Measurements from ENCODE around the gene CNPPD1. TPM values are rescaled to one million over a fixed set of nuclear protein-coding genes. Genes with fewer than 3 reads are reported as not detected.
A peak's percentile ranks its signal among the peaks of the same experiment; 100 is the strongest.

The CNPPD1 gene
- total RNA-seq, 2 experiments from 2014 or later: 42.3 to 43.4 TPM

DNA sequence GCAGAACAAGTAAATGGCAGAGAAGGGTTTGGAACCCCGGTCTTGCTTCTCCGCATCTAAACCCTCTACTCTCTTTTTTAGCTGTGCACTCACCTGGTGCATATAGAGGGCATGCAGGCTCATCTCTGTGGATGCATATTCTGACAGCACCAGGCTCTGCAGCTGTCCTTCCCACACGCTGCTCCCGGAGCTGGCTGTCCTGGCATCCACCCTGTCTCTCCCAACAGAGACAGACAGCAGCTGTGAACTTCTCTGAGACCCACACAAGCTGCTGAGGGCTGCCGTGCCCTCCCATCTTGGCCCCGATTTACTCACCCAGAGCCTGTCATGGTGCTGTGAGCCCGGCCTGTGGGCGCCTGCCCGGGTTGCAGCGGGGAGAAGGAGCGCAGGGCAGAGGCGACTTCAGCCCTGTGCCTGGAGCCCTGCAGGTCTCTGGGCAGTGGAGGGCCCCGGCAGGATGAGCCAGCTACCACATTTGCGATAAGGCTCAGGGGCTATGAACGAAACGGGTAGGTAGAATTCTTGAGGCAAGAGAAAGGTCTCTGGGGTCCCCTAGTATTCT is 45.3 kb upstream of the CNPPD1 start:
- Histone ChIP-seq H3K4me3 (ENCODE audit: low read length) (no peak overlapping the region), H3K27me3 (ENCODE audit: control insufficient read depth in 1 of 2, insufficient read depth in 2 of 2, low read length in 2 of 2) (no peaks in the 10 kb centered on the region), H3K36me3 (ENCODE audit: insufficient read depth, low read length) (peaks cover 68% of the 10 kb centered on the region), H3K9me3 (ENCODE audit: control insufficient read depth in 1 of 2, insufficient read depth in 1 of 2, low read length in 2 of 2) (no peaks in the 10 kb centered on the region), H3K27ac (ENCODE audit: low read depth in 1 of 2, low read length in 2 of 2) (no peak overlapping the region), H3K4me1 (ENCODE audit: insufficient read depth, low read length) (peaks cover 26% of the 10 kb centered on the region)
- peaks cover 37% of the 10 kb centered on the region for H3K4me1 Mint-ChIP-seq (ENCODE audit: low read depth)
- intact Hi-C loops (cut with DNase I, micrococcal nuclease): no loop called here
- peaks cover 81% of the 10 kb centered on the region for H3K36me3 Mint-ChIP-seq (ENCODE audit: low read depth)
- H3K9me3 Mint-ChIP-seq: no peaks in the 10 kb centered on the region
- H3K27me3 Mint-ChIP-seq: no peaks in the 10 kb centered on the region
- DNase-seq: no peak
- TF ChIP-seq, protein P1, sequence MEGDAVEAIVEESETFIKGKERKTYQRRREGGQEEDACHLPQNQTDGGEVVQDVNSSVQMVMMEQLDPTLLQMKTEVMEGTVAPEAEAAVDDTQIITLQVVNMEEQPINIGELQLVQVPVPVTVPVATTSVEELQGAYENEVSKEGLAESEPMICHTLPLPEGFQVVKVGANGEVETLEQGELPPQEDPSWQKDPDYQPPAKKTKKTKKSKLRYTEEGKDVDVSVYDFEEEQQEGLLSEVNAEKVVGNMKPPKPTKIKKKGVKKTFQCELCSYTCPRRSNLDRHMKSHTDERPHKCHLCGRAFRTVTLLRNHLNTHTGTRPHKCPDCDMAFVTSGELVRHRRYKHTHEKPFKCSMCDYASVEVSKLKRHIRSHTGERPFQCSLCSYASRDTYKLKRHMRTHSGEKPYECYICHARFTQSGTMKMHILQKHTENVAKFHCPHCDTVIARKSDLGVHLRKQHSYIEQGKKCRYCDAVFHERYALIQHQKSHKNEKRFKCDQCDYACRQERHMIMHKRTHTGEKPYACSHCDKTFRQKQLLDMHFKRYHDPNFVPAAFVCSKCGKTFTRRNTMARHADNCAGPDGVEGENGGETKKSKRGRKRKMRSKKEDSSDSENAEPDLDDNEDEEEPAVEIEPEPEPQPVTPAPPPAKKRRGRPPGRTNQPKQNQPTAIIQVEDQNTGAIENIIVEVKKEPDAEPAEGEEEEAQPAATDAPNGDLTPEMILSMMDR (IDR thresholded peaks at IDR 0.05): no peak
- no peak overlapping the region for H3K4me3 Mint-ChIP-seq
- H3K27ac Mint-ChIP-seq: no peak overlapping the region
- CTCF ChIA-PET: no interaction called here
- ATAC-seq (ENCODE audit: poor library complexity): no peak
- POLR2A ChIA-PET: interaction anchor here (1.4 to 6.7 kb wide), 3 partner anchors 7 to 45 kb away, joined by 3 to 63 read pairs (median 49); partner anchors contain the start of genes ANKZF1, ATG9A, CNPPD1 and TUBA4A

DNA sequence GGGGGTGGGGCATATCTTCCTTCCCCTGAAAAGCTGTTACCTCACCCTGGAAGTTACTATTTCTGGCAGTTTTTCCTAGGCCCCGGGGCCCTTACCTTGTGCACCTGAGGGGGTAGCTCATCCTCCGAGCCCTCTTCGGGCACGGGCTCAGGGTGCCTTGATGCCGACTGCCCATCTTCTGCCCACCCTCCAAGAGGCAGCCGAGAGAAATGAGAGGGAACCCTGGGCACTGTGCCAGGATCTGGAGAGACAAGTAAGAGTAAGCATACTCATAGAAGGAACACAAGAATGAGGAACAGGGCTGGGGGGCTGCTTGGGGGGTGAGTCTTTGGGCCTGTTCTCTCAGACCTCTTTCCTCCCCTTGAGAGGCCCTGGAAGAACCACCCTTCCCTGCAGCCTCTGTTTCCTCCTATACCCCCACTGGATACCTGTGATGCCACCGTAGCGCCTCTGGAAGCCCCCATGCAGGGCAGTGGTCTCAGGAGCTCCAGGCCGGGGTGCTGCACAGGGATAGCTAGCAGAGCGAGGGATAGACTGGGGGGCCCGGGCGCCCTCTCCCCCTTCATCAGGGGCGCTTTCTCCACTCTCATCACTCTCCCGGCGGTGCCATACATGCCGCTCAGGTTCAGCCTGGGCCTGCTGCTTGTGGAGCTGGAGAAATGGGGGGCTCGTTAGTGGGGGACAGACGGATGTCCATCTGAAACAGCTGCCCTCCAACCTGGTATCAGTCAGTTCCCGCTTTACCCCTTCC is 44.1 kb upstream of the CNPPD1 start:
- Histone ChIP-seq H3K4me3 (ENCODE audit: low read length) (no peak overlapping the region), H3K27me3 (ENCODE audit: control insufficient read depth in 1 of 2, insufficient read depth in 2 of 2, low read length in 2 of 2) (no peaks in the 10 kb centered on the region), H3K4me1 (ENCODE audit: insufficient read depth, low read length) (peaks cover 26% of the 10 kb centered on the region), H3K9me3 (ENCODE audit: control insufficient read depth in 1 of 2, insufficient read depth in 1 of 2, low read length in 2 of 2) (no peaks in the 10 kb centered on the region), H3K27ac (ENCODE audit: low read depth in 1 of 2, low read length in 2 of 2) (no peak overlapping the region), H3K36me3 (ENCODE audit: insufficient read depth, low read length) (peaks cover 61% of the 10 kb centered on the region)
- DNase-seq (no peak), ATAC-seq (ENCODE audit: poor library complexity) (no peak)
- ChIA-PET CTCF (no interaction called here), POLR2A (interaction anchor here (0.5 to 6.7 kb wide), 4 partner anchors 9 to 813 kb away, joined by 3 to 63 read pairs (median 26); partner anchors contain the start of genes ANKZF1, ATG9A, TUBA4A and TUBA4B)
- Mint-ChIP-seq H3K4me3 (no peak overlapping the region), H3K9me3 (no peaks in the 10 kb centered on the region), H3K27ac (peak overlapping the region; percentile 49), H3K36me3 (ENCODE audit: low read depth) (peaks cover 73% of the 10 kb centered on the region), H3K27me3 (no peaks in the 10 kb centered on the region), H3K4me1 (ENCODE audit: low read depth) (peaks cover 31% of the 10 kb centered on the region)
- intact Hi-C loops (cut with DNase I, micrococcal nuclease): no loop called here
- TF ChIP-seq, protein P1 (IDR thresholded peaks at IDR 0.05): no peak

DNA sequence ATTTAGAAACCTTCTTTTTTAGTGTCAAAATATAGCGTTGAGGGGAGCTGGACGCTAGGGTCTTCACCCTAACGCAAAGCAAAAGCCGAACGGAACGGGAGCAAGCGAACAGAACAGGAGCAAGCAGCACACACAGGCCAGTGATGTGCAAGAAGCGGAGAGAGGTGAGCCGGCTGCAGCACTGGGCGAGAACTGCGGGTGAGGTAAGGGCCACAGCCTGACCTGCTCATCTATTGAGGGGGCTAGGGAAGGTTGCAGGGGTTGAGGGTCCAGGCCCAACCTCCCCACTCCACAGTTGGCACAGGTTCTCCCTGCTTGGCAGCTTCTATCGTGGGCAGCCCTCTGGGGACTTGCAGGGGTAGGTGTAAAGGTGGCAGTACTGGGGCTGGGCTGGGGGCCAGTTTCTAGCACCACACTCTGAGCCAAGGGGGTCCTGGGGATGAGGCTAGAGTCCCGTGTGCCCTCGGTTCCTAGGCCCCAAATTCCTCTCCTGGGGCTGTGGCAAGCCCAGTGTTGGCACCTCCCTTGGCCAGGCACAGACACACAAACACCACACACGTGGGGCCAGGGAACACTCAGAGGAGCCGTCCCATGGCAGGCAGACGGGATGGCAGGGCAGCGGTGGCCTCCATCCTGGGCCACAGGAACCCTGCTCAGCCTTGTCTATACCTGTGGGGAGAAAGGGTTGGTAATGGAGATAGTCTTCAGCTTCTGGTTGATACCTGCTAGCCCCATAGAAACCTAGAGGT is 43.2 kb upstream of the CNPPD1 start:
- no peaks in the 10 kb centered on the region for H3K9me3 ChIP-seq (ENCODE audit: control insufficient read depth in 1 of 2, insufficient read depth in 1 of 2, low read length in 2 of 2)
- peaks cover 26% of the 10 kb centered on the region for H3K4me1 ChIP-seq (ENCODE audit: insufficient read depth, low read length)
- H3K36me3 ChIP-seq (ENCODE audit: insufficient read depth, low read length): peaks cover 52% of the 10 kb centered on the region
- no peak for ATAC-seq (ENCODE audit: poor library complexity)
- Mint-ChIP-seq H3K27ac (peak overlapping the region; percentile 49), H3K27me3 (no peaks in the 10 kb centered on the region), H3K9me3 (no peaks in the 10 kb centered on the region), H3K36me3 (ENCODE audit: low read depth) (peaks cover 64% of the 10 kb centered on the region), H3K4me1 (ENCODE audit: low read depth) (peaks cover 25% of the 10 kb centered on the region), H3K4me3 (peak overlapping the region; percentile 58)
- intact Hi-C loops (cut with DNase I, micrococcal nuclease): loop anchor here (1.0 to 5.0 kb wide), 3 partner anchors 8 to 32 kb away; partner anchors contain the start of genes TUBA4A (in 2 of the 2), TUBA4B (in 2 of the 2), ANKZF1 (in 1 of the 2) and ATG9A (in 1 of the 2)
- no peak overlapping the region for H3K27ac ChIP-seq (ENCODE audit: low read depth in 1 of 2, low read length in 2 of 2)
- TF ChIP-seq, protein P1 (IDR thresholded peaks at IDR 0.05): no peak
- no peaks in the 10 kb centered on the region for H3K27me3 ChIP-seq (ENCODE audit: control insufficient read depth in 1 of 2, insufficient read depth in 2 of 2, low read length in 2 of 2)
- no peak for DNase-seq
- ChIA-PET POLR2A (interaction anchor here (0.9 to 6.7 kb wide), 11 partner anchors 10 to 75 kb away, joined by 4 to 63 read pairs (median 14); partner anchors contain the start of genes ANKZF1, ATG9A, CNPPD1 and DNAJB2), CTCF (interaction anchor here (1.5 to 2.8 kb wide), 2 partner anchors 26 to 75 kb away, joined by 4 to 16 read pairs; partner anchors contain the start of genes GLB1L and STK16)
- H3K4me3 ChIP-seq (ENCODE audit: low read length): no peak overlapping the region
